KMS-11 (cell line): ENCODE results near the gene METTL23.
A peak's percentile ranks its signal among the peaks of the same experiment; 100 is the strongest.

Experiments
- H2AFZ ChIP-seq: fragments of 200-600 bp; sonication (generic); 2 replicates; pipeline ENCODE4 v1.6.1; 2016; ENCODE audit warnings: antibody characterized with exemption, mixed run types, low read depth
- H3K27ac ChIP-seq: fragments of 200-600 bp; sonication (generic); 2 replicates; pipeline ENCODE4 v1.6.1; 2016; ENCODE audit warnings: mild to moderate bottlenecking, mixed run types
- H3K27me3 ChIP-seq: fragments of 200-600 bp; sonication (generic); 2 replicates; pipeline ENCODE4 v1.6.1; 2017; ENCODE audit warnings: mild to moderate bottlenecking, low read depth, mixed run types, moderate library complexity; ENCODE audit not compliant: insufficient read depth
- H3K36me3 ChIP-seq: fragments of 200-600 bp; sonication (generic); 2 replicates; pipeline ENCODE4 v1.6.1; 2017; ENCODE audit warnings: mild to moderate bottlenecking, mixed run types; ENCODE audit not compliant: insufficient read depth
- H3K4me1 ChIP-seq: fragments of 200-600 bp; sonication (generic); 2 replicates; pipeline ENCODE4 v1.6.1; 2016; ENCODE audit warnings: mild to moderate bottlenecking, low read depth, mixed run types; ENCODE audit not compliant: poor library complexity, severe bottlenecking
- H3K4me2 ChIP-seq: fragments of 200-600 bp; sonication (generic); 2 replicates; pipeline ENCODE4 v1.7.0; 2016; ENCODE audit warnings: mild to moderate bottlenecking, mixed run types
- H3K4me3 ChIP-seq: fragments of 200-600 bp; sonication (generic); IDR thresholded peaks from 2 replicates; pipeline ENCODE4 v1.6.1; 2017; ENCODE audit warnings: low read depth, low read length, mixed read lengths; ENCODE audit not compliant: insufficient read depth
- H3K79me2 ChIP-seq: fragments of 200-600 bp; sonication (generic); 2 replicates; pipeline ENCODE4 v1.6.1; 2016; ENCODE audit warnings: low read depth, mixed run types; ENCODE audit not compliant: insufficient read depth
- H3K9ac ChIP-seq: fragments of 200-600 bp; sonication (generic); 2 replicates; pipeline ENCODE4 v1.6.1; 2016; ENCODE audit warnings: mild to moderate bottlenecking, mixed run types
- H4K20me1 ChIP-seq: fragments of 200-600 bp; sonication (generic); 2 replicates; pipeline ENCODE4 v1.6.1; 2016; ENCODE audit warnings: mild to moderate bottlenecking, mixed run types; ENCODE audit not compliant: insufficient read depth
- TF ChIP-seq, protein P1 (sequence below): fragments of 200-600 bp; sonication (generic); conservative IDR thresholded peaks from 2 replicates; pipeline ENCODE4 v1.6.1; 2017; ENCODE audit warnings: low read depth, mild to moderate bottlenecking, antibody characterized with exemption, low read length, moderate library complexity, mixed read lengths

METTL23 gene, protein sequence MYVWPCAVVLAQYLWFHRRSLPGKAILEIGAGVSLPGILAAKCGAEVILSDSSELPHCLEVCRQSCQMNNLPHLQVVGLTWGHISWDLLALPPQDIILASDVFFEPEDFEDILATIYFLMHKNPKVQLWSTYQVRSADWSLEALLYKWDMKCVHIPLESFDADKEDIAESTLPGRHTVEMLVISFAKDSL

DNA sequence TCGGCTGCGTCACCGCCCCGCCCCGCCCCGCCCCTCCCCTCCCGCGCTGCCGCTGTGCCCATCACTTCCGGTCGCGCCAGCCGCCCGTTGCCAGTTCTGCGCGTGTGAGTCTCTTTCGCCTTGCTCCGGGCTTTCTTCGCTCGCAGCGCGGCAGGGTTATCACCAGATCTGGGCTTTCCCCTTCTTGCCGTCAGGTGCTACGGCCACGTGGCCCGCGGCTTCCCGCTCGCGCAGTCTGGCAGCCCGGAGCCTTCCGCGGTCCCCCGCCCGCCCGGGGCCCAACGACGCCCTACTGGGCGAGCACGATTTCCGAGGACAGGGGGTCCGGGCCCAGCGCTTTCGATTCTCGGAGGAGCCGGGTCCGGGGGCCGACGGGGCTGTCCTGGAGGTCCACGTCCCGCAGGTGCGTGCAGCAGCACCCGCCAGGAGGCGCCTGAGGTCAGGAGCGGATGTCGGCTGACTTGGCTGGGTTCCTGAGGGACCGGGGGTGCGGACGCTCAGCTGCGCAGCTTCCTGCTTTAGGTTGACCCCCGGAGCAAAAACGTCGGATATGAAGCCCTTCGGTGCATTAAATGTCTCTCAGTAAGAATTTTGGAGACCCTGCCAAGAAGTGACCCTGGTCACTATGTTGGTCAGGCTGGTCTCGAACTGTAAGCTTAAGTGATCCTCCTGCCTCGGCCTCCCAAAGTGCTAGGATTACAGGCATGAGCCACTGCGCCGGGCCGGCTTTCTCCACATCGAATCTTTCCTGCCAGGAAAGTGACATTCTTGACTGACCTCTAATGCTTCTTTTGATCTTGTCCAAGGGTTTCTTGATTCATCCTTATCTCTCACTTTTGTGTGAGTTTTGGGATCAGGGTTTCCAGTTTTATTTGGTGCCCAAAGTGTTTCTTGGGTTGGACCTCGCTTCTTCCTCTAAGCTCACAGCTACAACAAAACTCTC, at the start of gene METTL23:
TSS of gene METTL23 (plus strand) at position 64 of the 943 bp plus-strand sequence. CDS start 2,872 bp downstream, outside the sequence.
- Histone ChIP-seq H3K79me2 (peaks cover 84% of the 10 kb centered on the region), H2AFZ (peak within 1 kb of the TSS; percentile 48), H3K36me3 (peaks cover 3% of the 10 kb centered on the region; the same call in 1 of the 2 replicates)

DNA sequence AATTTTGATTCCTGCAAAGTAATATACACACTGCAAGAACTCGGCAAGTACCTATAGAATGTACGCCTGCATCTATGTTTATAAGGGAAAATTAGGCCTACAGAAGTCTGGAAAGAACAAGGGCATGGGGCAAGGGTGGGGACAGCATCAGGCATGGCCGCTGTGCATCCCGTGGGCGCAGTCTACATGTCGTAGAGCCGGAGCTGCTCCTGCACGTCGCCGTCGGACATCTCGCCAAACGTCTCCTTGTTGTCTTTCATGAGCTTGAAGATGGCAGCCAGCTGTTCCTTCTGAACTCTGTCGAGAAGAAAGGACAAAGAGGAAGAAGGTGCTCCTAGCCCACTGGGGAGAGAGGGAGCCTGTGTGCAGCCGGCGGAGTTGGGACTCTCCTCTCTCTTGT, 49.2 kb upstream of the METTL23 start:
- Histone ChIP-seq H3K27me3 (no peaks in the 10 kb centered on the region; the same call in 1 of the 2 replicates), H2AFZ (no peak overlapping the region), H4K20me1 (no peaks in the 10 kb centered on the region), H3K4me2 (no peak overlapping the region), H3K4me3 (no peak overlapping the region), H3K9ac (no peak overlapping the region), H3K79me2 (no peaks in the 10 kb centered on the region), H3K36me3 (no peaks in the 10 kb centered on the region), H3K27ac (no peak overlapping the region), H3K4me1 (peaks cover 28% of the 10 kb centered on the region)
- TF ChIP-seq, protein P1, sequence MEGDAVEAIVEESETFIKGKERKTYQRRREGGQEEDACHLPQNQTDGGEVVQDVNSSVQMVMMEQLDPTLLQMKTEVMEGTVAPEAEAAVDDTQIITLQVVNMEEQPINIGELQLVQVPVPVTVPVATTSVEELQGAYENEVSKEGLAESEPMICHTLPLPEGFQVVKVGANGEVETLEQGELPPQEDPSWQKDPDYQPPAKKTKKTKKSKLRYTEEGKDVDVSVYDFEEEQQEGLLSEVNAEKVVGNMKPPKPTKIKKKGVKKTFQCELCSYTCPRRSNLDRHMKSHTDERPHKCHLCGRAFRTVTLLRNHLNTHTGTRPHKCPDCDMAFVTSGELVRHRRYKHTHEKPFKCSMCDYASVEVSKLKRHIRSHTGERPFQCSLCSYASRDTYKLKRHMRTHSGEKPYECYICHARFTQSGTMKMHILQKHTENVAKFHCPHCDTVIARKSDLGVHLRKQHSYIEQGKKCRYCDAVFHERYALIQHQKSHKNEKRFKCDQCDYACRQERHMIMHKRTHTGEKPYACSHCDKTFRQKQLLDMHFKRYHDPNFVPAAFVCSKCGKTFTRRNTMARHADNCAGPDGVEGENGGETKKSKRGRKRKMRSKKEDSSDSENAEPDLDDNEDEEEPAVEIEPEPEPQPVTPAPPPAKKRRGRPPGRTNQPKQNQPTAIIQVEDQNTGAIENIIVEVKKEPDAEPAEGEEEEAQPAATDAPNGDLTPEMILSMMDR = no peak

More for the DNA sequence above, at the start of gene METTL23:
- H3K27ac ChIP-seq = peak within 1 kb of the TSS; percentile 98
- peak within 1 kb of the TSS; percentile 89 for H3K4me2 ChIP-seq
- TF ChIP-seq, protein P1 = peak; percentile 91
- H3K4me3 ChIP-seq = no peak within 1 kb of the TSS
- H3K27me3 ChIP-seq = no peaks in the 10 kb centered on the region
- H4K20me1 ChIP-seq = peaks cover 8% of the 10 kb centered on the region; the same call in 1 of the 2 replicates
- H3K9ac ChIP-seq = peak within 1 kb of the TSS; percentile 97
- H3K4me1 ChIP-seq = peaks cover 42% of the 10 kb centered on the region

DNA sequence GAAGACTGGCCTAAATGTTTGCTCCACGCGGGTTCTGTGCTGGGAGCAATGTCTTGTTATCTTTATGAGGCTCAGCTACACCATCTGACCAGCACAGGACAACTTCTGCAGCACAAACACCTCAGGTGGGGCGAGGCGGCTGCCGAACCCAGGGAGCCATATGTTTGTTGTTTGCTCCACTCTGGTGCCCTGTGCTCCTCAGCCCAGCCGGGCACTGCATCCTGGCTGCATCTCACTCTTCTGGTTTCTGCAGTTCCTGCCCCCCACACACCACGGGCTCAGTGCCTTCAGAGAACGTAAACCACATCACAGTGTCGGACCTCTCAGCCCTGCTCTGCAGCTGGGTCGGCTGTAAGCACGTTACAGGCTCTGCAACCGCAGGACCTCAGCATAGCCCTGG, 48.3 kb upstream of the METTL23 start:
- no peak overlapping the region for H3K4me2 ChIP-seq
- no peaks in the 10 kb centered on the region for H3K36me3 ChIP-seq
- peaks cover 28% of the 10 kb centered on the region for H3K4me1 ChIP-seq
- H2AFZ ChIP-seq = no peak overlapping the region
- H3K9ac ChIP-seq = no peak overlapping the region
- TF ChIP-seq, protein P1 = no peak
- no peak overlapping the region for H3K4me3 ChIP-seq
- H3K27ac ChIP-seq = no peak overlapping the region
- H3K79me2 ChIP-seq = no peaks in the 10 kb centered on the region
- H3K27me3 ChIP-seq = no peaks in the 10 kb centered on the region; the same call in 1 of the 2 replicates
- H4K20me1 ChIP-seq = no peaks in the 10 kb centered on the region

DNA sequence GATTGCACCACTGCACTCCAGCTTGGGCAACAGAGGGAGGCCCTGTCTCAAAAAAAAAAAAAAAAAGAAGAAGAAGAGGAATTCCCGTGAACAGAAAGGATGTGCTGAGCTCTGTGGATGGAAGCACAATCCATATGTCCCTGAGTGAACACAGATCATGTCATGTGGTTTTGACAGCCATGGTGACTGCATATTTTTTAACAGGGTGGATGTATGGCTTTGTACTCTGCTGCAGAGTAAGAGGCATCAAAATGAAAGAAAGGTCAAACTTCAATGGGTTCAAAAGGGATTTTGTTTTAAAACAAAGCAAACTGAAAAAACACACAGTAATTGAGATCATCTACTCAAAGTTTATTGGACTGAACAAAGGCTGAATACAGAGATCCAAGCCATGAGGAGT, 47.4 kb upstream of the METTL23 start:
- TF ChIP-seq, protein P1 = no peak
- Histone ChIP-seq H3K4me2 (no peak overlapping the region), H3K4me1 (peaks cover 32% of the 10 kb centered on the region), H3K36me3 (no peaks in the 10 kb centered on the region), H4K20me1 (no peaks in the 10 kb centered on the region), H2AFZ (no peak overlapping the region), H3K9ac (no peak overlapping the region), H3K27me3 (no peaks in the 10 kb centered on the region; the same call in 1 of the 2 replicates), H3K79me2 (no peaks in the 10 kb centered on the region), H3K4me3 (no peak overlapping the region), H3K27ac (no peak overlapping the region)
